ENCODE measurements around the gene SCAMP1. TPM values are rescaled to one million over a fixed set of nuclear protein-coding genes. Genes with fewer than 3 reads are reported as not detected.

The SCAMP1 gene
- total and polyA plus RNA-seq, 2 of the 8 experiments (the other 6 are each of a cell fraction or from before 2014, with no cell fraction given) = 18.6 to 55.9 TPM

DNA sequence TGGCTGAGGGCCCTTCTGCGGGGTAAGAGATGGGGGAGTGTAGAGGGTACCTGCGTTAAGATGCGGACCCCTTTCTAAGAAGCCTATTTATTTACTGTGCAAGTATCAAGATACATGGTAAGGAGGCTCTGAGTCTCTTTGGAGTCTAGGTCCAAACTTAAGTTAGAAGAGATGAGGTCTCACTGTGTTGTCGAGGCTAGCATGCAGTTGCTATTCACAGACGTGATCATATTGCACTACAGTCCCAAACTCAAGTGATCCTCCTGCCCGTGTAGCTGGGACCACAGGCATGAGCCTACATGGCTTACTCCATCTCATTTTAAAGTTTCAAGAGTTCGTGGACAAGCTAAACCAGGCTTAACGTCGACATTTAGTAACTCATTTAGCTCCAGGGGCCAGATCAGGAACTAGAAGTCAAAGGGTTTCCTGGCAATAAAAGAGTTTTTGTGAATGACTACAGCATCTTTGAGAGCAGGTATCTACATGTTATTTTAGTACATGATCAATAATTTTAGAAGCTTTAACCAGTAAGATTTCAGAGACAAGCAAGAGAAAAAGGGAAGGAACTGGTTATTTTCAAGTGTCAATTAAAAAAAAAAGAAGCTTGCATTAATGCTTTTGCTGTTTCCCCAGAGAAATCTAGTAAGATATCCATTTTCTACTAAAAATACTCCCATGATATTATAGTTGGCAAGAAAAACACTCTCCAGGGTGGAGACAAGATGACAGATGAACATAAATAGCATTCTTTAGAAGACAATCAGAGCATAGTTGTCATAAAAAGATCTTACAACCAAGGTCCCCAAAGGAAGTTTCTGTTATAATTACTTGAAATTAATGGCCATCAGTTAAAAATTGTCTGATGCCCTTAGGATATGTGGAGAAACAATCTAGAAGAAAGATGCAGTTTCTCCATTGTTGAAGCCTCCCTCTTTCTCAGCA lies 141.3 kb downstream of the SCAMP1 start:
- DNase-seq (ENCODE audit: low read depth in 1 of 2, low spot score in 2 of 2) (peak in 1 of 2 experiments; percentile 20), FAIRE-seq (no peak)
- no peak overlapping the region for H3K56ac ChIP-seq (replicated peaks; ENCODE audit: insufficient read length, low read depth, low read length)
- H3K14ac ChIP-seq (ENCODE audit: insufficient read length) = no peak overlapping the region
- no peak overlapping the region for H3K27ac ChIP-seq (ENCODE audit: low read depth, low read length)
- no peak overlapping the region for H2AFZ ChIP-seq (ENCODE audit: low read length)
- peaks cover 3 to 12% (median 7%) of the 10 kb centered on the region in 4 experiments; a peak in 6 of 7 replicates for H3K4me1 ChIP-seq (replicated peaks in 1 of 4; ENCODE audit: control insufficient read depth in 3 of 4, insufficient read depth in 4 of 4, low read length in 3 of 4)
- ChIA-PET CTCF (ENCODE audit: partially characterized antibody) (interaction anchor here (1.0 to 2.0 kb wide), 5 partner anchors 10 to 152 kb away, joined by 3 to 7 read pairs (median 4); no protein-coding TSS in a partner anchor), POLR2A (ENCODE audit: partially characterized antibody) (interaction anchor here (0.9 kb wide), 1 partner anchor 8 kb away, joined by 3 read pairs; no protein-coding TSS in a partner anchor)
- peaks cover 0 to 70% of the 10 kb centered on the region in 2 experiments; a peak in 3 of 4 replicates for H3K79me2 ChIP-seq (ENCODE audit: control insufficient read depth in 1 of 2, insufficient read depth in 2 of 2, low read length in 2 of 2)
- no peak overlapping the region for H2BK5ac ChIP-seq (ENCODE audit: low read depth, low read length)
- H3K27me3 ChIP-seq (replicated peaks in 1 of 4; ENCODE audit: control insufficient read depth in 3 of 4, extremely low read depth in 1 of 4, insufficient read depth in 3 of 4, low read length in 3 of 4) = no peaks in the 10 kb centered on the region; a peak in 1 of 7 replicates
- no peak overlapping the region for H2BK20ac ChIP-seq (ENCODE audit: low read length)
- H3K23ac ChIP-seq (ENCODE audit: insufficient read length) = no peak overlapping the region
- H3K23me2 ChIP-seq (ENCODE audit: low read depth, low read length) = no peaks in the 10 kb centered on the region
- no peak overlapping the region for H2BK12ac ChIP-seq (ENCODE audit: low read depth, low read length)
- no peak overlapping the region for H3K9ac ChIP-seq (replicated peaks in 1 of 4; ENCODE audit: extremely low read depth in 1 of 4, low read depth in 3 of 4, low read length in 3 of 4)
- H3K4me2 ChIP-seq (ENCODE audit: insufficient read depth in 1 of 2, low read depth in 2 of 2, low read length in 2 of 2) = no peak overlapping the region
- no peaks in the 10 kb centered on the region for H3K9me3 ChIP-seq (ENCODE audit: insufficient read depth in 2 of 2, low read depth in 1 of 2, low read length in 1 of 2)
- no peak overlapping the region for H4K5ac ChIP-seq (ENCODE audit: insufficient read length, low read depth, low read length)
- no peaks in the 10 kb centered on the region for H4K20me1 ChIP-seq (replicated peaks in 1 of 2; ENCODE audit: control insufficient read depth in 1 of 2, insufficient read depth in 2 of 2, low read length in 2 of 2)
- no peak overlapping the region for H3K4me3 ChIP-seq (ENCODE audit: extremely low read depth in 1 of 4, insufficient read depth in 2 of 4, low read depth in 3 of 4, low read length in 4 of 4)
- H4K8ac ChIP-seq (ENCODE audit: extremely low read depth, insufficient read depth, low read length) = no peak overlapping the region
- peaks cover 12% of the 10 kb centered on the region for H3K79me1 ChIP-seq (ENCODE audit: low read depth, low read length)
- no peaks in the 10 kb centered on the region for H3K36me3 ChIP-seq (ENCODE audit: control insufficient read depth in 2 of 4, insufficient read depth in 4 of 4, low read length in 3 of 4)
- no peak overlapping the region for H3K4ac ChIP-seq (replicated peaks; ENCODE audit: insufficient read length, low read depth, low read length)
- no peak overlapping the region for H2BK15ac ChIP-seq (ENCODE audit: low read length)
- H4K91ac ChIP-seq (replicated peaks; ENCODE audit: insufficient read length, low read length) = no peak overlapping the region
- 95% methylated on average over 9 of the region's 9 CpGs; no CpG with 5 or more reads in 1 of the 2 experiments for WGBS, 2 experiments (ENCODE audit: extremely low coverage in 1 of 2, insufficient coverage in 1 of 2, insufficient read length in 1 of 2, insufficient replicate concordance in 2 of 2, low coverage in 1 of 2, low lambda C conversion rate in 2 of 2, missing lambda C conversion rate in 1 of 2)
- no peak overlapping the region for H3K18ac ChIP-seq (ENCODE audit: extremely low read depth, low read length)
- no peak overlapping the region for H2BK120ac ChIP-seq (replicated peaks; ENCODE audit: low read depth, low read length)
- H2AK5ac ChIP-seq (ENCODE audit: low read depth, low read length) = no peak overlapping the region
